DOHH2 (cell line): ENCODE results near the gene ATP8B1.

Source experiments
- EZH2phosphoT487 ChIP-seq: fragments of 200-600 bp; sonication (generic); IDR thresholded peaks from 2 replicates; pipeline ENCODE4 v1.6.1; 2017; ENCODE audit warnings: borderline replicate concordance, mild to moderate bottlenecking, antibody characterized with exemption, low read length, moderate library complexity, mixed read lengths
- TF ChIP-seq, protein P1 (sequence below): fragments of 200-600 bp; sonication (generic); IDR thresholded peaks from one replicate; pipeline ENCODE4 v1.5.1; 2014; ENCODE audit warnings: antibody characterized with exemption, mild to moderate bottlenecking, low read depth, low read length; ENCODE audit not compliant: poor library complexity, severe bottlenecking

DNA sequence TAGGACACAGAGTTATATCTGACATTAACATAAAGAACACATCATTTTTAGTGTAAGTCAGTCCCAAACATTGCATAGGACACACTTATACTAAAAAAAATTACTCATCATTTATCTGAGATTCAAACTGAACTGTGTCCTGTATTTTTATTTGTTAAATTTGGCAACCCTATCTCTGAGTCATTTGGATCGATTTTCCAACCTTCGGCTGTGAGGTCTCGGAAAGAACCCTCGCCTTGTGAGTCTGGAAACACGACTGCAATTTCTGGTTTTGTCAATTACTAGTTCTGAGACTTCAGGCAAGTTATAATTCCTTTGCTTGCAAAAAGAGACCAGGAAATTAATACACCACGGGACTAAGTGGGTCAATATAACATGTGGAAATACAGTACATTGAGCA, 14.0 kb downstream of the ATP8B1 start:
- TF ChIP-seq, protein P1, sequence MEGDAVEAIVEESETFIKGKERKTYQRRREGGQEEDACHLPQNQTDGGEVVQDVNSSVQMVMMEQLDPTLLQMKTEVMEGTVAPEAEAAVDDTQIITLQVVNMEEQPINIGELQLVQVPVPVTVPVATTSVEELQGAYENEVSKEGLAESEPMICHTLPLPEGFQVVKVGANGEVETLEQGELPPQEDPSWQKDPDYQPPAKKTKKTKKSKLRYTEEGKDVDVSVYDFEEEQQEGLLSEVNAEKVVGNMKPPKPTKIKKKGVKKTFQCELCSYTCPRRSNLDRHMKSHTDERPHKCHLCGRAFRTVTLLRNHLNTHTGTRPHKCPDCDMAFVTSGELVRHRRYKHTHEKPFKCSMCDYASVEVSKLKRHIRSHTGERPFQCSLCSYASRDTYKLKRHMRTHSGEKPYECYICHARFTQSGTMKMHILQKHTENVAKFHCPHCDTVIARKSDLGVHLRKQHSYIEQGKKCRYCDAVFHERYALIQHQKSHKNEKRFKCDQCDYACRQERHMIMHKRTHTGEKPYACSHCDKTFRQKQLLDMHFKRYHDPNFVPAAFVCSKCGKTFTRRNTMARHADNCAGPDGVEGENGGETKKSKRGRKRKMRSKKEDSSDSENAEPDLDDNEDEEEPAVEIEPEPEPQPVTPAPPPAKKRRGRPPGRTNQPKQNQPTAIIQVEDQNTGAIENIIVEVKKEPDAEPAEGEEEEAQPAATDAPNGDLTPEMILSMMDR: no peak
- no peak for TF ChIP-seq EZH2phosphoT487
